Measurements from ENCODE around the gene BCL2L14.

- TF ChIP-seq POLR2AphosphoS5 (IDR thresholded peaks at IDR 0.05), result no peak
- TF ChIP-seq CTCF (IDR thresholded peaks at IDR 0.05), result no peak
- no peak for TF ChIP-seq EP300 (IDR thresholded peaks at IDR 0.05; ENCODE audit: low read depth)
- no peak for TF ChIP-seq POLR2A (IDR thresholded peaks at IDR 0.05)
Measured at GRCh38 chr12:12024911-12025682, 45.6 kb upstream of the BCL2L14 start.

All from transverse colon (tissue), 4 donors.